Heart left ventricle (tissue), 16 donors: ENCODE results near the gene TMEM196. TPM values are rescaled to one million over a fixed set of nuclear protein-coding genes. Genes with fewer than 3 reads are reported as not detected.

Source experiments
- ATAC-seq, 4 donors: fragments of 200-7000 bp; cut with Tn5 transposase; one replicate each; pipeline ENCODE4 v1.9.1; 2020 to 2022; ENCODE audit warnings: moderate library complexity in 4 of 4, mild to moderate bottlenecking in 3 of 4, moderate number of reproducible peaks in 1 of 4
- DNase-seq, 5 donors: peaks; one replicate each; pipeline ENCODE4 v3.0.0-alpha.2; 2020
- H3K27ac ChIP-seq, 12 donors: fragments of 200-600 bp; sonication (generic) in 4 of 12; one replicate each; pipeline versions ENCODE4 v1.5.0 to v1.8.0; 2016 to 2022; ENCODE audit warnings: mild to moderate bottlenecking in 2 of 12
- H3K27me3 ChIP-seq, 9 donors: fragments of 200-600 bp; sonication (generic) in 2 of 9; one replicate each; pipeline versions ENCODE4 v1.5.1 to v1.8.0; 2016 to 2022; ENCODE audit warnings: mild to moderate bottlenecking in 3 of 9
- H3K36me3 ChIP-seq, 9 donors: fragments of 200-600 bp; sonication (generic) in 2 of 9; one replicate each; pipeline versions ENCODE4 v1.5.0 to v1.8.0; 2018 to 2022; ENCODE audit warnings: mild to moderate bottlenecking in 2 of 9
- H3K4me1 ChIP-seq, 12 donors: fragments of 200-600 bp; sonication (generic) in 4 of 12; one replicate each; pipeline versions ENCODE4 v1.5.0 to v1.8.0; 2016 to 2022; ENCODE audit warnings: mild to moderate bottlenecking in 3 of 12
- H3K4me3 ChIP-seq, 12 donors: fragments of 200-600 bp; sonication (generic) in 4 of 12; one replicate each; pipeline versions ENCODE4 v1.5.0 to v1.8.0; 2017 to 2022; ENCODE audit warnings: mild to moderate bottlenecking in 9 of 12, moderate library complexity in 4 of 12
- H3K9me3 ChIP-seq, 12 donors: fragments of 200-600 bp; sonication (generic) in 4 of 12; one replicate each; pipeline versions ENCODE4 v1.5.0 to v1.8.0; 2016 to 2022; ENCODE audit warnings: mild to moderate bottlenecking in 1 of 12
- CTCF ChIP-seq, 12 donors: fragments of 200-600 bp; sonication (generic) in 4 of 12; IDR thresholded peaks; one replicate each; pipeline versions ENCODE4 v1.5.0 to v1.8.0; 2018 to 2022; ENCODE audit warnings: antibody characterized with exemption in 12 of 12, mild to moderate bottlenecking in 5 of 12
- POLR2A ChIP-seq, 2 donors: fragments of 450-650 bp; IDR thresholded peaks; one replicate each; pipeline ENCODE4 v1.6.1; 2017; ENCODE audit warnings: antibody characterized with exemption in 2 of 2, mild to moderate bottlenecking in 2 of 2, moderate library complexity in 2 of 2
- WGBS, 4 donors: extraction: QIAGEN DNeasy Blood & Tissue Kit in 2 of 4; methylation state at CpG; one replicate each; pipeline versions ENCODE4 v1.1.5 to v1.1.7; 2013 to 2018; 5-methylcytosine and 5-hydroxymethylcytosine counted together
- intact Hi-C, 10 donors: fragments of 100-400 bp; cut with DNase I; formaldehyde crosslinking; loops; one replicate each; pipeline versions ENCODE4 v1.11.1 to v1.14.2; 2022
- microRNA-seq, 4 donors: library from miRNA; unstranded; fragments of <30 nt; microRNA quantifications; one replicate each; pipeline versions ENCODE4 to v1.2.0, GENCODE V29; 2017 to 2020
- polyA plus RNA-seq, 2 donors: library from polyadenylated mRNA; stranded (reverse); fragments of 200-250 nt; gene quantifications; one replicate each; pipeline ENCODE4 v1.2.3, GENCODE V29; 2013
- total RNA-seq, 9 donors: library from RNA; depleted of rRNA in 2 of 9; stranded (reverse); fragments of >200 nt in 2 of 9; fragmentation: NEBNext Ultra II Directional in 3 of 9; extraction: Animal tissue kit (Norgen Biotek cat#: 25700) in 3 of 9; gene quantifications; one replicate each; pipeline versions ENCODE4 v1.1.0 to v1.2.4, GENCODE V29; 2016 to 2023
- donor health status: ischemic (EF 13 %, LVEDD 7.1; RV severe dilation, severe dysfunction).
- donor health status: healthy with polysubstance abuse.
- donor health status: DM: no; HTN: yes; CAD: no.
- donor health status: DM: no; HTN: no; CAD: no.
- donor health status: ischemic (EF 25% LVEDD 6.9; RV normal size, moderate dysfunction).
- donor health status: ischemic (EF 25% LVEDD 5.7; RV mildly dilated, moderate dysfunction).
- donor health status: healthy.
- donor health status: DM: yes; HTN: yes; CAD: no.
- donor health status: ischemic (EF 35%, LVEDD 5.7; RV mildly dilated, moderate dysfunction).
- donor health status: nonischemic (EF 11% LVEDD 7.7; RV severe dilation, severe dysfunction).
- donor health status: DM: yes; HTN: yes; CAD: no.
- donor health status: PGD.
- donor health status: ischemic (EF 29% LVEDD 5.4; RV normal size, mild dysfunction).
- donor health status: nonischemic (EF 23%, LVEDD 6.1; RV moderate dilation, normal function).

The TMEM196 gene
- total and polyA plus RNA-seq, 11 donors = not detected

- ATAC-seq (no peak), DNase-seq (no peak)
- Histone ChIP-seq H3K27ac (no peak overlapping the region), H3K27me3 (no peaks in the 10 kb centered on the region), H3K4me1 (no peaks in the 10 kb centered on the region), H3K36me3 (no peaks in the 10 kb centered on the region), H3K9me3 (no peaks in the 10 kb centered on the region), H3K4me3 (no peak overlapping the region)
- intact Hi-C loops = no loop called here
- TF ChIP-seq CTCF (IDR thresholded peaks at IDR 0.05) = no peak
- TF ChIP-seq POLR2A (IDR thresholded peaks at IDR 0.05) = no peak
- 77 to 85% (median 82%) methylated on average over 1 of the region's 1 CpG for WGBS, 4 donors
These were observed 97.6 kb downstream of the TMEM196 start for GRCh38 chr7:19675816-19676215.

GRCh38 chr7:19674266-19674960 lies 99.0 kb downstream of the TMEM196 start:
- Histone ChIP-seq H3K36me3 (no peaks in the 10 kb centered on the region), H3K4me1 (no peaks in the 10 kb centered on the region), H3K27ac (no peak overlapping the region), H3K9me3 (no peaks in the 10 kb centered on the region), H3K27me3 (peaks cover 0 to under 1% (median 0%) of the 10 kb centered on the region in 9 donors), H3K4me3 (no peak overlapping the region)
- 78 to 84% (median 81%) methylated on average over 5 of the region's 5 CpGs for WGBS, 4 donors
- TF ChIP-seq POLR2A (IDR thresholded peaks at IDR 0.05) (no peak), CTCF (IDR thresholded peaks at IDR 0.05) (no peak)
- DNase-seq (no peak), ATAC-seq (no peak)
- intact Hi-C loops = no loop called here

- H3K4me3 ChIP-seq = no peak overlapping the region
- no peak for TF ChIP-seq CTCF (IDR thresholded peaks at IDR 0.05)
- TF ChIP-seq POLR2A (IDR thresholded peaks at IDR 0.05) = no peak
- H3K9me3 ChIP-seq = no peaks in the 10 kb centered on the region
- H3K4me1 ChIP-seq = no peaks in the 10 kb centered on the region
- H3K36me3 ChIP-seq = no peaks in the 10 kb centered on the region
- intact Hi-C loops = no loop called here
- H3K27me3 ChIP-seq = peaks cover 0 to 2% (median 0%) of the 10 kb centered on the region in 9 donors
- H3K27ac ChIP-seq = no peak overlapping the region
- 90 to 100% (median 95%) methylated on average over 1 of the region's 1 CpG for WGBS, 4 donors
- DNase-seq = no peak
- no peak for ATAC-seq
These were observed 102.6 kb downstream of the TMEM196 start for GRCh38 chr7:19670806-19671205.

Small RNAs within 50 kb of the gene (microRNA-seq; reads per million reads assigned to microRNA genes)
- 0 to 1.5 (median 0.36) reads per million in 4 donors for gene MIR3146

Other genes with a start within 250 kb of the TMEM196 start
- 10 to 100 TPM in 5 of 9 donors, 1 to 10 TPM in 4; 6.5 to 12.4 (median 10.3) TPM for gene POLR1F, start 64.6 kb downstream of the TMEM196 start, total RNA-seq
- gene POLR1F, start 64.6 kb downstream of the TMEM196 start, polyA plus RNA-seq = 10 to 100 TPM in 1 of 2 donors, 1 to 10 TPM in 1; 4.6 to 10.6 TPM